GM21423 (cell line): ENCODE measurements around the gene CTSH.

Source experiments
- ATAC-seq: cut with Tn5 transposase; IDR thresholded peaks from one replicate; pipeline ENCODE4 v1.9.1; 2021; ENCODE audit warnings: mild to moderate bottlenecking, moderate library complexity; ENCODE audit not compliant: unreplicated experiment

CTSH gene

GRCh38 chr15:78944669-78945407, at the start of gene CTSH:
CTSH (minus strand) TSS chr15:78945046; CDS start chr15:78944981, 65 bp downstream.
- ATAC-seq = peak; percentile 72

DNA sequence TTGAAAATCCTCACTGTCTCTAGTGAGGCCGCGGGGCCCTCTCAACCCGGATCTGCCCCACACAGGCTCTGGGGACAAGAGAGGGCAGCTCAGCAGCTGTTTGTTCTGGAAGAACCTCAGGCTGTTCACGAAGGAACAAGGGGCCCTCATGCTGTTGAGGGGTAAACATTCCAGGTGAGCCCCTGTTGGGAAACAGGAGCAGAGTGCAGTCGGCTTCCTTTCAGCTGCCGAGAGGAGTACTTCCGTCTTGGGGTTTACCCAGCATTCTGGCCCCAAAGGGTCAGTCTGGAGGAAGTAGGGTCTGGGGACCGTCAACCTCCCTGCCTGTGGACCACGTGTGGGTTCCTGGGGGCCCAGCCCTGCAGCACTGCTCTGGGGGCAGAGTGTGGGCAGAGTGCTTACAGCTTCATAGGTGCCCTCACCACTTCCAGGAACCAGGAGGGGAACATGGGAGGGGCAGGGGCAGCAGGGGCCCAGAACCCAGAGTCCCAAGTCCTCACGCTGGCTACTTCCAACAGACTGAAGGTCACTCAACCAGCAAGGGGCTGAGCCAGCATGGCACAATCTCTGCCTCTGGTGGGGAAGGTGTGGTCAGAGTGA, 49.2 kb upstream of the CTSH start:
- ATAC-seq = no peak

DNA sequence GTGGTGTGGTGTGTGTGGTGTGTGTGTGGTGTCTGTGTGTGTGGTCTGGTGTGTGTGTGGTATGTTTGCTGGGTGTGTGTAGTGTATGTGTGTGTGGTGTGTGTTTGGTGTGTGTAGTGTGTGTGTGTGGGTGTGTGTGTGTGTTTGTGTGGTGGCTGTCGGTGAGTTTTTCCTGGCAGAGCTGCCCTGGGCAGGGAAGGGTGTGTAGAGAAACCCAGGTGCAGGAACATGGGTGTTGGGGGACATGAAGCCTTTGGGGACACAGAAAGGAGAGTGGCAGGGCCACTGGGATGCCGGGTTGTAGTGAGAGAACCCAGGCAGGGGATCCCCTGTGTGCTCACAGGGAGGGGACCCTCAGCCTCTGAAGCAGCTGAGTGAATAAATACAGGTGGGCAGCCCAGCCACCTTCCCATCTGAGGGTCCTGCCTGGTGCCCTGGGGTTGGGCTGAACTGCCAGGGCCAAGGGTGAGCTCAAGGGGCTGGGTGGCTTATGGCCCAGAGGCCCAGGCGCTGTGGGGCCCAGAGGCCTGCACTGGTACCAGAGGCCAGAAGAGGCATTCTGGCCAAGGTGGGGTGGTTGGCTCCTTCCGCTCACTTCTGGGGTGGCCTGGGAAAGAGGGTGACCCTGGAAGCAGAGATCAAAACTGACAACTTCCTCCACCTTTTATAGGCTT, 48.5 kb upstream of the CTSH start:
- ATAC-seq = no peak

DNA sequence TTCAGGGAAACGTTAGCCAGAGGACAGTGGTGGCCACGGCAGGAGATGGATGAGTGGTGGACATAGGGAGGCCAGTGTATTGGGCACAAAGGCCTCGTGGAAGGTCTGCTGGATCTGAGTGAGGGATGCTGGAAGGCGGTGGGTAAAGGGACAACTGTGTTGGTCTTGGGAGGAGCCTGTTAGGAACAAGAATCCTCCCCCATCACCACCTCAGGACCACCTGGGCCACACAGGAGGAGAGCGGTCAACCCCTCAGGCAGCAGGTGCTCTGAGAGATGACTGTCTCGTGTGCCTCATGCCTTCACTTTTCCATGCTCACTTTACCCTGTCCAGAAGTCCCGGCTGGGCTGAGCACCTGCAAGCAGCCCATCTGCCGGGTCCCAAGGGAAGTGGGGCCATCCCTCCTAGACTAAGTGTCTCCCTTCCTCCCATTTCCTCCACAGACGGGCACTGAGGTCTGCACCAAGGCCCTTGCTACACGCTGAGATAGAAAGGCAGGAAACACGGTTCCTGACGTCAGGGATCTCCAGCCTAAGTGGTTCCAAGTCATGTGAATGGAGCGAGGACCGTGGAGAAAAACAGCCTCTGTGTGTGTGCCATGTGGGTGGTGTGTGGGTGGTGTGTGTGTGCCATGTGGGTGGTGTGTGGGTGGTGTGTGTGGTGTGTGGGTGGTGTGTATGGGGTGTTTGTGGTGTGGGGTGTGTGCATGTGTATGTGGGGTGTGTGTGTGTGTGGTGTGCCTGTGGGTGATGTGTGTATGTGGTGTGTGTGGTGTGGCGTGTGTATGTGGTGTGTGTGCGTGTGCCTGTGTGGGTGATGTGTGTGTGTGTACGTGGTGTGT, 47.8 kb upstream of the CTSH start:
- ATAC-seq = no peak

- no peak for ATAC-seq
Measured at GRCh38 chr15:78991879-78992278, 47.0 kb upstream of the CTSH start.

GRCh38 chr15:78991476-78991875, 46.6 kb upstream of the CTSH start:
- ATAC-seq = no peak

DNA sequence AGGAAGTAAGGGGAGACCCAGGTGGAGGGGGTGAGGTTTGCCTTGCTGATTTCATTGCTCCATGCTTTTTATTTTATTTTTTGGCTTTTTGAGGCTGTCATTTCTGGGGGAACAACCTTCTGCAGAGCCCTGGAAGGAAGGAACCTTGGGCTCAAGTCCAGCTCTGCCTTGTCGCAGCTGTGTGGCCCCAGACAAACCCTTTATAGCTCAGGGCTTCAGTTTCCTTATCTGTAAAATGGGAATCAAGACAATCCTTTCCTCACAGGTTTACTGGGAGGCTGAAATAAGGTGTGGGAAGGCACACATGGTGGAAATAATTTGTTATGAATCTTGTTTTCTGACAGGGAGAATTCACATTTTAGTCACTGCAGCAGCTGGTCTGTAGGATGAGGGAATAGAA, 45.4 kb upstream of the CTSH start:
- no peak for ATAC-seq

DNA sequence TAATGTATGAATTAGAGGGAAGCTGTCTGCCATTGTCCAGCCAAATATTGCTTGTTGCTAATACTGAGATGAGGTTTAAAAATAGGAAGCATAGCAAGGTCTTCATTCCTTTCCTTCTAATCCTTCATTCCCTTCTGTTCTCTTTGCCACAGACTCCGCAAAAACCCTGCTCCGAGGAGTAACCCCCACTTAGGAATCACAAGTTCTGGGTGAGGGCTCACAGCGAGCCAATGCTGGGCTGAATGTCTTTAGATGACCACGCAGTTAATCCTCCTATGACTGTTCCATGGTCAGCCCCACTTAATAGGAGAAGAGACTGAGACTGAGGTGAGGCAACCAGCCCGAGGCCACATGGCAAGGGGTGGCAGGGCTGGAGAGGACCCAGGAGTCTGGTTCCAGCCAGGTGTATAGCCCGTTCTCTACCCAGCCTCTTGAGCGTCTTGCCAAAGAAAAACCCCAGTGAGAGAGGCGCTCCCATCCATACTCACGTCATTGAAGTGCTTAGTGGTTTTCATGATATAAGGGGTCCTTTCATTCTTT, 44.9 kb upstream of the CTSH start:
- ATAC-seq = no peak

GRCh38 chr15:78988361-78988911, 43.6 kb upstream of the CTSH start:
- peak; percentile 76 for ATAC-seq

DNA sequence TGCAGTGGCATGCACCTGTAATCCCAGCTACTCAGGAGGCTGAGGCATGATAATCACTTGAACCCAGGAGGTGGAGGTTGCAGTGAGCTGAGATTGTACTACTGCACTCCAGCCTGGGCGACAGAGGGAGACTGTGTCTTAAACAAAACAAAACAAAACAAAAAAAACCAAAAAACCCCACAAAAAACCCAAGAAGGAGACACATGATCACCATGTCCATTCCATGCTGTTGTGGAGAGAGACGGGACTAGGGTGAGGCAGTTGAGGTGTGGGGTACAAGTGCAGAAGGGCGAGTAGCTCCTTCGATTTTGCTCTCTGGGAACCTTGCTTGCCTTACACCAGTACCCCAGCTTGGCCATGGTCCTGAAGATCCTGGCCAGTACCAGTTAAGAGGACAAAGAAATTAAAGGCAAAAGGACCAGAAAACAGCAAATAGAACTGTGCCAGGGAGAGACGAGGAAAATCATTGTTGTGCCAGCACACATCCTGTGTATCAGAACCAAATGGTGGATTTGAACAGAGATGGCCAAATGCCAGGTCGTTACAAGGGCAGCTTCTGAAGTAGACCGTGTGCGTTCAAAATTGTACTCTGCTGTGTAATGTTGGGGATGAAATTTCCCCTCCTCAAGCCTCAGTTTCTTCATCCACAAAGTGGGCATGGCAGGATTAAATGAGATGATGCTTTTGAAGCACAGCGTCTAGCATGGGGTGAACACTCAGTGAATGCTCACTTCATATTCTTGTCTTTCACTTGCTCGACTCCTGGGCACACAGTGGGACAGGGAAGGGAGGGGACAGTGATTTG, 42.9 kb upstream of the CTSH start:
- ATAC-seq = no peak

- no peak for ATAC-seq
Measured at GRCh38 chr15:78985859-78986475, 41.1 kb upstream of the CTSH start.

GRCh38 chr15:78984041-78984440, 39.2 kb upstream of the CTSH start:
- no peak for ATAC-seq

- ATAC-seq = no peak
Measured at GRCh38 chr15:78983146-78983918, 38.5 kb upstream of the CTSH start.

GRCh38 chr15:78982736-78983135, 37.9 kb upstream of the CTSH start:
- no peak for ATAC-seq

GRCh38 chr15:78981532-78982313, 36.9 kb upstream of the CTSH start:
- ATAC-seq = no peak

- no peak for ATAC-seq
Measured at GRCh38 chr15:78979456-78980320, 34.8 kb upstream of the CTSH start.

DNA sequence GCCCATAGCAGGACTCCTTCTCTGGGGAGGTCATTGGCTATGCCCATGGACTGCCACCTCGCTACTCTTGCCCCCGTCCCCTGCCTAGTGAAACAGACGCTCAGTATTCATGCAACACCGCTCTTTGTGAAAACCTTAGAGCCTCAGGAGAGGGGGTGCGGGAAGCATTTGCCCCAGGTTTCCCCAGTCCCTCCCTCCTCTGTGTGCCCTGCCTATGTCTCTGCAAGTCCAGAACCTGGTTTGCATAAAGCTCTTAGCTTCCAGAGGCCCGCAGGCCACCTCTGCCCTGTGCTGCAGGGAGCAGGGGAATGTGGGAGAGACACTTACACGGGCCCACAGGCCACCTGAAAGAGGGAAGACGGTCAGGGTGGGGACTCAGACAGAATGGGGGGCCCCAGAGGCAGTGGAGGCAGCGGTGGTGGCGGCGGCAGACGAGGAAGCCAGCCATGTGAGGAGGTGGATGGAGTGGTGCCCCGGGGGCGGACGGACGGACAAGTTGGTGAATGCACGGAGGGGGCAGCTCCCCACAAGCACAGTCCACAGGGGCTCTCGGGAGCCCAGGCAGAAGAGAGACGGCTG, 33.8 kb upstream of the CTSH start:
- no peak for ATAC-seq
